Activated T-helper 1 cell treated with anti-CD3 and anti-CD28 coated beads, Interleukin-2, amount 50 U/mL, for 16 hours (primary cell): ENCODE results near the gene OXTR.

ENCODE experiments used
- DNase-seq, 2 donors: peaks; one replicate each; pipeline ENCODE4 v3.0.0-alpha.2; 2020; ENCODE audit warnings: low read depth in 1 of 2, low spot score in 1 of 2

The OXTR gene

DNA sequence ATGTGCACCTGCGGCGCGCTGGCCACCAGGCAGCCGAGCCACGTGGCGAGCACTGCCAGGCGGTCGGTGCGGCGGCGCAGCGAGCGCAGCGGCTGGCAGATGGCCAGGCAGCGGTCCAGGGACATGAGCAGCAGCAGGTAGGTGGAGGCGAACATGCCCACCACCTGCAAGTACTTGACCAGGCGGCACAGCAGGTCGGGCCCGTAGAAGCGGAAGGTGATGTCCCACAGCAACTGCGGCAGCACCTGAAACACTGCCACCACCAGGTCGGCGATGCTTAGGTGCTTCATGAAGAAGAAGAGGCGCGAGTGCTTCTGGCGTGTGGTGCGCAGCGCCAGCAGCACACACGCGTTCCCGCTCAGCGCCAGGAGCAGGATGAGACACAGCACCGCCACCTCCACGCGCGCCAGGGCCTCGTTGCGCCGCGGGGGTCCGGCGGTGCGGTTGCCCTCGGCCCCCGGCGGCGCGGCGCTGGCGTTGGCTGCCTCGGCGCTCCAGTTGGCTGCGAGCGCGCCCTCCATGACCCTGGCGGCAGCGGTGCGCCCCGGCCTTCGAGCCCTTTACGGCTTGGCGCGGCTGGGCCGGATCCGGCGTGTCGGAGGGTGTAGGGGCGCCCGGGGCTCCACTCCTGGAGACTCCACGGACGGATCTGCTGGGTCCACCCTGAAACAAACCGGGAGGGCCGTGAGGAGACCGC, 1.6 kb downstream of the OXTR start:
- no peak for DNase-seq

DNA sequence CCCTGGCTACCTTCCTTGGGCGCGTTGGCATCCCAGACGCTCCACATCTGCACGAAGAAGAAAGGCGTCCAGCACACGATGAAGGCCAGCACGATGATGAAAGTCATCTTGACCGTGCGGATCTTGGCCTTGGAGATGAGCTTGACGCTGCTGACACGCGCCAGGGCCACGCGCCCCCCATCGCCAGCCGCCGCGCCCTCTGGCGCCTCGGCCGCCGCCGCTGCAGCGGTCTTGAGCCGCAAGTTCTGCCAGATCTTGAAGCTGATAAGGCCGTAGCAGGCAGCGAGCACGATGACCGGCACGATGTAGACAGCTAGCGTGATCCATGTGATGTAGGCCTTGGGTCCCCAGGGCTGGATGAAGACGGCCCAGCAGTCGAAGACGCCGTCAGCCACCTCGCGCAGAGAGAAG, 2.2 kb downstream of the OXTR start:
- no peak for DNase-seq

DNA sequence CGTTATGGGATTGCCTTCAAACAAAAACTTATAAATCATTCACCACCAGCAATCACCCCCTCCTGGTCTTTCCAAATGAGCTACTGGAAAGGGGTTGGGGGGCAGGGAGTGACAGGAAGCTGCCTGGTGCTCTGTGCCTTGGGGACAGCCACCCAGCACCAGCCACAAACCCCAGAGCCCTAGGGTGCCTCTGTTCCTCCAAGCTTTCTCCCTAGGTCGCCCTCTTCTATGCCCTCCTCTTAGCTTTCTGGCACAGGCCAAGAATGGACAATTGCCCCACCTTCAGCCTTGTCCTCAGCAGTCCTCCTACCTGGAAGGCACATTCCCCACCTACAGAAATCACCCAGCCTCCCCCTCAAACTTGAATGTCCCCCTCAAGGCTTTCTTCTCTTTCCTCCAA, 3.3 kb downstream of the OXTR start:
- no peak for DNase-seq

DNA sequence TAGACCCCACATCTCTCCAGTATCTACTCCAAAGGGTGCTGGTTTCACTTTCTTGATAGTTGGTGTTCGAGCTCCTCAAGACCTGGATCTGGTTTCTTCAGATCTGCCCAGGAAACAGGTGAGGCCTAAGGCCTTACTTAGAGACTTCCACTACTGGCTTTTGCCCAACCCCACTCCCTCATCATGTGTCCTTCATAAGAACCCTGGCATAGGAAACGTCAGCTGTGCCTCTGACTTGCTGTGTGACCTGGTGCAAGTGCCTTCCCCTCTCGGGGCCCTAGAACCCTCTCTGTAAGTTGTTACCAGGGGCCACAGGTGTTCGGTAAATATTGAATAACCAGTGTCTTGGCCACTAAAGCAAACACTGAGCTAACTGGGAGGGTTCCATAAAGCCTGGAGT, 3.9 kb downstream of the OXTR start:
- no peak for DNase-seq

DNA sequence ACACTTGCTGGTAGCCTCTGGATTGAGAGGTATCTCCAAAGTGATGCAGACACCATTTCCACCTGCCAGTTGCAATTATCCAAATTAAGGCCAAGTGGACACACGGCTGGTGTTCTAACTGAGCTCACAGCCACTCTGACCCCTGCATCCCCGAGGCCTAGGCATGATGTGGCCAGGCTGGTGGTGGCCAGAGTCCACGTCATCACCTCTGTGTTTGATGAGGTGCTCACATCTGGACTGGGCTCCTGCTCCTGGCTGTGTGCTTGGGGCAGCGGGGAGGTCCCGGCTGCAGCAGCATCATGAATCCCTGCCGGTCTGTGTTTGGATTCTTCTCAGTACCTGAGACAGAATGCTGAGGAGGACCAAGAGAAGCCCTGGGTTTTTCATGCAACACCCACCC, 4.9 kb downstream of the OXTR start:
- no peak for DNase-seq

DNA sequence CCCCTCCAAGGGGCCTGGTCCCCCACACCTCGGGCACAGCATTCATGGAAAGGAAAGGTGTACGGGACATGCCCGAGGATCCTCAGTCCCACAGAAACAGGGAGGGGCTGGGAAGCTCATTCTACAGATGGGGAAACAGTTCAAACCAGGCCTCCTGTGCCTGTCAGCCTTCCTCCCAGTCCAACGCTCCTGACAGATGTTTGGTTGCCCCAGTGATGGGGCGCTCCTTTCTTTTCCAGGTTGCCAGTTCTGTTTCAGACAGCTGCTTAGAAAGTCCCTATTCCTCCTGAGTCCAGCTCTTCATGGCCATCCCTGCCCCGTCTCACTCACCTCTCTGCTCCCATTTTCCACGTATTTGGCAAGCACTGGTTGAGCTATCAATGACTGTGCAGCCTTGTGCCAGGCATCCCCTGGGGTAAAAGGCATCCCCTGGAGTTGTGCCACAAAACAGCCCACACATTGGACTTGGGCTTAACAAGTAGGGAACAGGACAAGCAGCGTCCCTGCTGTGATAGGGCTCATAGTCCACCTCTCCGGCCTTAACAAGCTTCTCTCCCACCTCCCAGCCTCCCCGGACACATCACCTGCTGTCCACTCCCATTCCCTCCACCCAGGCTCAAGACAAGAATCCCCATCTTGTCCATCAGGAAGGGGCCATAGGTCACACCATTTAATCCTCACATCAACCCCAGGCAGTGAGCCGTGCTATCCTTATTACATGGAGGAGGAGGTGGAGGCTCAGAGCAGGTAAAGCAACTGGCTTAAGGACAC, 6.6 kb downstream of the OXTR start:
- no peak for DNase-seq

DNA sequence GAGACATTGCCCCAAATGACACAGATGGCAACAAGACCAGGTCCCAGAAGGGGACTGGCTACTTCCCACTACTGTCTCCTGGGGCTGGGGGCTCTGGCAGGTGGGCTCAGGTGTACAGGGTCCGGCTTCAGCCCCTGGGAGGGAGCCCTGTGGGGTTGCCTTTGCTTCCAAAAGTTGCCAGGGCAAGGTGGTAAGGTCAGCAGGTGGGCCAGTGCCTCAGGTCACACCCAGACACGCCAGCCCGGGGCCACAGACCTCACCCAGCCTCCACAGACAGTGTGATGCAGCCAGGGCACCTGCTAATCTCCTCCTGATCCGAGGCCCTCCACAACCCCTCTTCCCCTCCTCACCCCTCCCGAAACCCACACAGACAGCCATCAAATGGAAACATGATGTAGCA, 7.5 kb downstream of the OXTR start:
- no peak for DNase-seq

DNA sequence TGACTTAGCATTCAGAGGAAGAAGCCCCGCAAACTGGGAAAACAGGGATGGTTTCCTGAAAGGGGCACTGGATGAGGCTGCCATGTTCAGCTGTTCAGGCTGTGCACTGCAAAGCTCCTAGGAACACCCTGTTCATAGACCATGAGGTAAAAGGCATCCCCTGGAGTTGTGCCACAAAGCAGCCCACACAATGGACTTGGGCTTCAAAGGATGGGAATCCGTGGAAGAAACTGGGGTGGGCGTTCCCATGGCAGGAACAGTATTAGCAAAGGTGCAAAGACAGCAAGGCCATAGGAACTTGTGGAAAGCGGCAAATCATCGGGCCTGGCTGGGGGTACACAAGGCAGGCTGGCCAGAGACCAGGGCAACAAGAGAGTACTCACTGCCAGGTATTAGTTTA, 8.9 kb downstream of the OXTR start:
- DNase-seq, result no peak

DNA sequence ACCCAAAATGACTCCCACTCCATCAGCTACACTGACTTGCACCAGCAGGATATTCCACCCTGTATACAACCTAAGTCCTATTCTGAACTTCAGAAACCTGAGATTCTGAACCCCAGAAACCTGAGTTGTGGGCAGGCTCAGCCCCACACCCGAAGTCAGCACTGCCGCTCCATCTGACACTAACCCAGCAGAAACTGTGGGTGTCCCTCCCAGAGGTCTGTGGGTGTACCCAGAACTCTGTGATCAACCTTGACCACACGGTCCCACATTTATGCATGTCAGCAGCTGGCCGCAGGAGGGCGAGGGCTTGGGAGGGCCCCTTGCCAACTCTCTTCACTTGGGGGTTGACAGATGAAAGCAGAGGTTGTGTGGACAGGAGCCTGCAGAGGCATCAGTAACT, 9.3 kb downstream of the OXTR start:
- DNase-seq, result no peak

DNA sequence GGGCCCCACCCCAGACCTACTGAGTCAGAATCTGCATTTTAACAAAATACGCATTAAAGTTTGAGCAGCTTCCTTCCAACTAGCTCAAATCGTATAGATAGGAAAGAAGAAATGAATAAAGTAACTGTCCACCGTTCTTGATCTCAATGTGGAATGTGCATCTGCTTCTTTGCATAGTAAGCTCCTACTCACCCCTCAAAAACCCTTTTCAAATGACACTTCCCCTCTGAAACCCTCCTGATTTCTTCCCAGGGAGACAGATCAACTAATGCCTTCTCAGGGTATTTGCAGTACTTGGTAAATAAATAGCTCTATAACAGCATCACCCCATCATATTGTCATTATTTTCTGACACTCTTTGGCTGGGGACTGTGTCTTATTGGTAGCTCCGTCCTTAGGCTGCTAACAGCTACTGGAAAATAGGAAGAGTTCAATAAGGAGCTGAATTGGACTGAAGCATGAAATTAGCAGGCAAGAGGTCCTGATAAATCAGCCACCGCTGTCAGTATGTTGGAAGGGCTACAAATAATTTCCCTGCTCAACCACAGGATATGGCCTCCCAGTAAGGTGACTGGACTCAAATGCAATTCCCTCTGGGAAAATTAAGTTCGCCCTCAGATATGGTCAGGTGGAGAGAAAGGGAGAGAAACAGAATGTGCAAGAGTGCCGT, 10.2 kb downstream of the OXTR start:
- no peak for DNase-seq

DNA sequence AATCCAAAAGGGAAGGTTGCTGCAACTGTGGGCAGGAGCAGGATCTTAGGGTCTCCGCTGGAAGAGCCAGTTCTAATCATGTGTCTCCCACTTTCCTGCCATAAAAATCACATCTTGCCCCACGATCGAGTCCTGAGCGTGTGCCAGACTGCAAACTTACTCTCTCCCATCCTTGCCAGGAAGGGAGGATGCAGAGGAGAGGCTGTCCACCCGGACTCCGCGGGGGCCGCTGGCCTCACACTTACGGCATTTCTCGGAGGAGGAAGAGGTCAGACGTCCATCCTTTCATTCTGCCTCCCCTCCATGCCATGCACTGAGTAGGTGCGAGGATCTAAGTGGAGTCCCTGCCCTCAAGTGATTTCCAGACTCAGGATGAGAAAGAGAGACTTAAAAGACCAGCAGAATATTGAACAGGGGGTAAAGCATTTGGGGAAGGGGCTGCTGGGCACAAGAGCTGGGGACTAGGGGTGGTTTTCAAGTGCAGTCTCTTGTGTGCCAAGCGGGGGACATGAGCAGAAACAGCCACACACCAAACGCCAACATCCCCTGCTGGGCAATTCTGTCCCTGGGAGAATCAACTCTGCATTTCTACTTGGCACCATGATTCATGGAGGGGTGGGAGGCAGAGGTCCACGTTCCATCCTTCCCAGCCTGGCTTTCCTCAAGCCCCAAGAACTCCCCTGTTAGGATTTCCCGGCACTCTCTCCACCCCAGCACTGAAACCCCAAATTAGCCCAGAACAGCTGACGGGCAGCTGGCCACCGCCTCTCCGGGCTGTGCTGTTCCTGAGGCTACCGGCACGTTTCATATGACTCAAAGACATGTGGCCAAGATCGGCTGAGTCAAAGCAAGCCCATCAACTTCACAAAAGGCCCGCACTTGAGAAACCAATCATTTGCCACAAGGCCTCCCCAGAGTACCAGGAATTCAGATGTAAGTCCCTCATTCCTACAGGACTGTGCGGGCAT, 11.6 kb downstream of the OXTR start:
- DNase-seq, result no peak

DNA sequence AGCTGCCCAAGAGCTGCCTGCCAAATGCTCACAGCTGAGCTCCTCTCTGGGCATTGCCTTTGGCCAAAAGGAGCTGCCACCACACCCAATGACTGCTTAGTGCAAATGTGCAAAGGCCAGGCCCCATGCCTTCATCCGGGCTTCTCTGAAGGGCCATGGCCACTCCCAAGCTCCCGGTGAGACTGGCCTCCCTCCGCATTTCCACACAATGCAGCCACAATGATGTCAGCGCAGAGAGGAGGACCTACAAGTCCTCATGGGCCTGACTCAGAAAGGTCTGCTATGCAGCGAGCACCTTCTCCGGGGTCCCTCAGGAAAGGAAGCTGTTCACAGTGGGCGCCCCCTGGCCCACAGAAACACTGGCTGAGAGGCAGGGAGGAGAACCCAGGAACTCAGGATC, 12.7 kb downstream of the OXTR start:
- DNase-seq, result no peak

DNA sequence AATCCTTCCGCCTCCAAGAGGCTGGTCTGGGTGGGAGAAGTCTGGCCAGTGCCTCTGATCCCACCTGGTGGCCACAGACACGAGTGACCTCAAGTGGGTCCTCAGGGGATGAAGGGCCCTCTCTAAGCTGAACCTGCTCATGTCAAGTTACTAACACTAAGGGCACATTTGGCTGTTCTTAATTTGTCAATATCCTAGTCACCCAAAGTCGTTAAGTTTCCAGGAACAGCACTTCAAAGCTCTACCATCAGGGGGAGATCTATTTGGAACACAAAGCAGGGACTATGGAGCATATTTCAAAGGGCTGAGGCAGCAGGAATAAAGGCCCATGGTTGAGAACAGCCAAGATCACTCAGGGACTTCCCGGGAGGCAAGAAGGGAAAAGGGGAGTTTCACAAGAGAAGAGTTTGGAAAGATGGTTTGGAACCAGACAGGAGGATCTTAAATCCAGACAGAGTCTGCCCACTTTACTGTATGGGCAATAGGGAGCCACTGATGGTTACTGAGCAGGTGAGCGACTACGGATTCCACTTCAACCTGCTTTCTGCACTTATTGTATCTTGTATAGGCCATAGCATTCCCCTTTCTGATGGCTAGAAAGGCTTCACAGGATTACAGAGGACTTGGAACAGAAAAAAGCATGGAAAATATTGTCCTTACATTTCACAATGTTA, 13.7 kb downstream of the OXTR start:
- DNase-seq, result no peak

DNA sequence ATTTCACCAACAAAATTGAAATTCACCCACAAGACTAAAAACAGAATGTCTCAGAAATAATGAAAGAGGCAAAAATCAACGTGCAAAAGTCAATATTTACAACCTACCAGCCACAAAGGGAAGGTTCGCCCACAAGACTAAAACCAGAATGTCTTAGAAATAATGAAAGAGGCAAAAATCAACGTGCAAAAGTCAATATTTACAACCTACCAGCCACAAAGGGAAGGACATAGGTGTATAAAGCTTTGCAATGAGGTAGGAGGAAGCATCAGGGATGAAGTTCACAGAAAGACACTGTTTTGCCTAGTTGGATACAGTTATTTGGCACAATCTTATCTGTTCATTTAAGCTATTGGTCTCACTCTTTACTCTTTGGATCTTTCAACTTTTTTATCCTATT, 14.3 kb downstream of the OXTR start:
- DNase-seq, result no peak

DNA sequence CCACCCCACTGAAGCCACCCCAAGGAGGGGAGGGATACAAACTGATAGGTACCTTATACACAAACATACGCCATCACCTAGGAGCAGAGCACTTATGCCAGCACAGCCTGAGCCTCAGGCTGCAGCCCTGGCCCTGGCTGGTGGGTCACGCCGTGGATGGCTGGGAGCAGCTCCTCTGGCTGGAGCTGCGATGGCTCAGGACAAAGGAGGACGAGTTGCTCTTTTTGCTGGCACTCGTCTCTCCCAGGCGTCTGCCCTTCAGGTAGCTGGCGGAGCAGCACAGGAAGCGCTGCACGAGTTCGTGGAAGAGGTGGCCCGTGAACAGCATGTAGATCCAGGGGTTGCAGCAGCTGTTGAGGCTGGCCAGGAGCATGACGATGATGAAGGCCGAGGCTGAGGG, 16.6 kb downstream of the OXTR start:
- no peak for DNase-seq

DNA sequence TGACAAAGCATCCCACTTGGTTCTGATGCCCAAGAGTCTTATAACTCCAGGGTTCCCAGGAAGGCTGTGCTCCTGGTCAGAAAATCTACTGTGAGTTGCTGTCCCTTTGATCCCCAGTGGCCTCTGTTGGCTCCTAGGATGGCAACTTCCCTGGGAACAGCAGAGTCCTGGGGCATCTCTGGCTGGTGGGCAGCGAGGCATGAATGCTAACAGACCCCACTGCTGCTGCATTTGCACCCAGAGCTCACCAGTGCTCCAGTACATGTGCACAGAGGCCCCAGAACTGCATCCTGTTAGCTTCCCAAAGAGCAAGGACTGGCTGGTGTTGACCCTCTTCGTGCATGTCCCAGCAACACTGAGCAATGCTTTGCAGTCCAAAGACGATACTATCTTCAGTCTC, 20.1 kb downstream of the OXTR start:
- DNase-seq, result no peak

DNA sequence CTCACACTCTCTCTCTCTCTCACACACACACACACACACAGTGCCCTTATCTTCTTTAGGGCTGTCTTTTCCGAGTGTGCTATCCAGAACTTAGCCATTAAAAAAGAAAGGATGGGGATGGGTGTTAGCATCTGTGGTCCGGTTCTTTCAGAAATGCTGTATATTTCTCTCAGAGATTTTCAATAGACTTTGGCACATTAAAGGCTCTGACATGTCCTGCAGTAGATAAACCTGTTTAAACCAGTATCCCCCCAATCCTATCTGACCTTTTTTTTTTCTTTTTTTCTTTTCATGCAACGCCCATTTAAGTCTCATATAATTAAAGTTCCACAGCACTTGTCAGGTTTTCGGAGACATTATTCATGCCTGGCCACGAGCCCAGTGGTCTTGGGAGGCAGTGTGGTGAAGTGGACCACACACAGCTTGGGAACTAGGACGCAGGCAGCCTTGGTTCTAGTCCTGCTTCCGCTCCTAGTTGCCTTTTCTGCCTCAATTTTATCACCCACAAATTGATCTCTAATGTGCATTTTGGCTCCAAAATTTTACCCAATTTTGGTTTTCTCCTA, 22.6 kb downstream of the OXTR start:
- no peak for DNase-seq

DNA sequence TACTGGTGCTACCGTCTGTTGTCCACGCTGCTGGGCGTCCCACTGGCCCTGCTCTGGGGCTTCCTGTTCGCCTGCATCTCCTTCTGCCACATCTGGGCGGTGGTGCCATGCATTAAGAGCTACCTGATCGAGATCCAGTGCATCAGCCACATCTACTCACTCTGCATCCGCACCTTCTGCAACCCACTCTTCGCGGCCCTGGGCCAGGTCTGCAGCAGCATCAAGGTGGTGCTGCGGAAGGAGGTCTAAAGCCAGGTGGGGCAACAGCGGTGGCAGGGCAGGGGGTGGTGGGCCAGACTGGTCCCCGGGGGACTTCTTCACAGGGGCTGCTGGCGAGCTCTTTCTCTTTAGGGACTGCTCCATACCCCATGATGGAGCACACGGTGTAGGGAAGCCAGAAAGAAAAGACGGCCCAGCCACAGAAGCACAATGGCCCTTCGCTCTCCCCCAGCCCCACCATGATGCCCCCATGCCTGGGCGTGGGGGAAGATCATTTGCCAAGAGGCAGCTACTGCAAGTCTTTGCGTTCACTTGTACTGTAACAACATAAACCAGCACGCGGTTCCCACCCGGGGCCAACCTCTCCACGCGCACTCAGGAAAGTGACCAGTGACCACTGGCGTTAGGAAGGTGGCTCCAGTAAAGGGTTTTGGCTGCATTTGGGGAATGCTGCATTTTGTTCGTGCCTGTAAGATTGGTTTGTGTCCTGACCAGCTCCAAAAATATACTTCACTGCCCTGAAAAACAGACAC, 23.6 kb downstream of the OXTR start:
- no peak for DNase-seq

DNA sequence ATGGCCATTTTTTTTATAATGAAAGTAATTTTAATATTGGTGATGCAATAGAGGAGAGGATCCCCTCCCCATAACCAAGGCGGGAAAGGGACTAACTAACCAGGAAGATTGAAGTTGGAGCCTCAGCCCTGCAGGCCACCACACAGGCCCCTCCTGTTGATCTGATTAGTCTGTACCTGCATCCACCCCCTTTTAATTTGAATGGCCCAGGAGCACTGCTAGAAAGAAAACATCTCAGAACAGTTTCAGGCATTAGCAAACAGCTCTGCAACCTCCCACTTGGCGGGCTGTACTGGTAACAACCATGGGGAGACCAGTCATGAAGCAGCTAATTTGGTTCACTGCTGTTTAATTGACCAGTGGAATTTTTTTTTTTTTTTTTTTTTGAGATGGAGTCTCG, 25.5 kb downstream of the OXTR start:
- no peak for DNase-seq
